Measurements from ENCODE around the gene ADAMTS17.

- TF ChIP-seq SUZ12 (IDR thresholded peaks at IDR 0.05; ENCODE audit: extremely low read depth, insufficient read depth, insufficient read length): no peak
- TF ChIP-seq ZNF274 (IDR thresholded peaks at IDR 0.05; ENCODE audit: low read depth, low read length): no peak
Observed at GRCh38 chr15:100134586-100134985, 207.2 kb downstream of the ADAMTS17 start.
